SH-SY5Y (cell line): ENCODE measurements around the gene TGM5.

Source experiments
- GATA2 ChIP-seq: IDR thresholded peaks from 2 replicates; pipeline ENCODE4 v1.6.1; 2011; ENCODE audit warnings: mild to moderate bottlenecking, low read depth, low read length
- GATA3 ChIP-seq: IDR thresholded peaks from 2 replicates; pipeline ENCODE4 v1.6.1; 2011; ENCODE audit warnings: low read depth, mild to moderate bottlenecking, low read length, moderate library complexity

TGM5 gene

GRCh38 chr15:43267439-43267838 is 711 bp upstream of the TGM5 start:
- TF ChIP-seq GATA3 = no peak
- no peak for TF ChIP-seq GATA2

- TF ChIP-seq GATA3 = no peak
- TF ChIP-seq GATA2 = no peak
Observed at GRCh38 chr15:43266386-43266785, 342 bp downstream of the TGM5 start.

DNA sequence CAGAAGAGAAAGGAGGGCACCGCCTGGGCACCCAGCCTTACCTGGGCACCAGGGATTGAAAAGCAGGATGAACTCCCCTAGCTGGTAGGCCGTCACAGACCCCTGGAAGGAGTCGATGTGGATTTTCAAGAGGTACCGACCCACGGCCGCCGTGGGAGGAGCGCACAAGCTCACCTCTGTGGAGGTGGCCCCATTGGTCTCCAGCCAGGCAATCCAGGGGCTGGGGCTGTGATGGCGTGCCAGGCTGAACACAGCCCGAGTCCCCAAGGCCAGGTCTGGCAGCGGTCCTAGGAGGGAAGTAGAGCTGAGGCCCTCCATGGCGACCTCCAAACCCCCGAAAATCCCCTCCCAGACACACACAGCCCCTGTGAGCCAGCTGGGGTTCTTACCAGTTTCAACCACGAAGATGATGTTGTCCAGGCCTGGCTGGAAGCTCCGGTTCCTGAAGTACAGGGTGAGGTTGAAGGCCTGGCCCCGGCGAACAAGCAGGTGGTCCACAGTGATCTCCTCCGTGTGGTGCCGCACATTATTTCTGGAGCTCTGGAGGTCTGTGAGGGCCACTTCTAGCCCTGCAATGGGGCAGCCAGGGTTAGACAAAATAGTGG is 6.6 kb downstream of the TGM5 start:
- TF ChIP-seq GATA3 (no peak), GATA2 (no peak)

DNA sequence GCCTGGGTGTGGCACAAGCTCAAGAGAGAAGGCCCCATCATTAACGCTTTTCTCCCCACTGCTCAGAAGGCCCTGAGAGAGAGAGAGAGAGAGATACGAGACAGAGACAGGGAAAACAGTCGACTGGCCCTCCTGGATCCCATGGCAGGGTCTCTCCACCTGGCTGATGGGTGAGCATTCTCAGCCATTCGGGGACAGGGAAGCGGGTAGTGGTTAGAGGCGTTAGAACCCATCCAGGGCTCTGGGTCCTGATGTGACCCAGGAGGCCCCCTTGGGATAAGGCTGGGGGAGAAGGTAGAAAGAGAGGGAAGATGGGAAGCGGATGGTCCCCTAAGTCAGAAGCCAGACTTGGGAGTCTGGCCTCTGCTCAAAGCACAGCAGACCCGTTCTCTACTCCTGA is 7.9 kb downstream of the TGM5 start:
- no peak for TF ChIP-seq GATA2
- no peak for TF ChIP-seq GATA3

GRCh38 chr15:43256341-43256740 is 10.4 kb downstream of the TGM5 start:
- TF ChIP-seq GATA2 = no peak
- no peak for TF ChIP-seq GATA3

GRCh38 chr15:43255376-43255775 is 11.4 kb downstream of the TGM5 start:
- TF ChIP-seq GATA3 (no peak), GATA2 (no peak)

GRCh38 chr15:43253431-43254403 is 13.0 kb downstream of the TGM5 start:
- TF ChIP-seq GATA3 (no peak), GATA2 (no peak)

DNA sequence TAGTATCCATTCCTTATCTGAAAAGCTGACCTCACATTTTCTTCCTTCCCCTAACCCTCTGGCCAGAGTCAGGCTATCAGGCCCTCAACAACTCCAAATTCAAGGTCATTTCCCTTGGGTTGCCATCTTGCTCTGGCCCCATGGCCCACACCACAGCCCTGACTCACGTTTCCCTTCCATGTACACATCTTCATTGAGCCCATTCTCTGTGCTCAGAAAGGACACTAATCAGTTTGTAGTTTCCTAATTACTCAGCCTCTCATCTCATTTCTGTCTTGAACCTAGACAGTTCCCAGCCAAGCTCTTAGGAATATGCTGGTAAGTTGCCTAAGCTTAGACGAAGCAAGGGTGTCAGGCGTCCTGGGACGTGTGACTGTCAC is 14.9 kb downstream of the TGM5 start:
- TF ChIP-seq GATA3 = no peak

- TF ChIP-seq GATA2 (no peak), GATA3 (no peak)
Observed at GRCh38 chr15:43251185-43251870, 15.4 kb downstream of the TGM5 start.

GRCh38 chr15:43250785-43251184 is 15.9 kb downstream of the TGM5 start:
- TF ChIP-seq GATA2 (no peak), GATA3 (no peak)

DNA sequence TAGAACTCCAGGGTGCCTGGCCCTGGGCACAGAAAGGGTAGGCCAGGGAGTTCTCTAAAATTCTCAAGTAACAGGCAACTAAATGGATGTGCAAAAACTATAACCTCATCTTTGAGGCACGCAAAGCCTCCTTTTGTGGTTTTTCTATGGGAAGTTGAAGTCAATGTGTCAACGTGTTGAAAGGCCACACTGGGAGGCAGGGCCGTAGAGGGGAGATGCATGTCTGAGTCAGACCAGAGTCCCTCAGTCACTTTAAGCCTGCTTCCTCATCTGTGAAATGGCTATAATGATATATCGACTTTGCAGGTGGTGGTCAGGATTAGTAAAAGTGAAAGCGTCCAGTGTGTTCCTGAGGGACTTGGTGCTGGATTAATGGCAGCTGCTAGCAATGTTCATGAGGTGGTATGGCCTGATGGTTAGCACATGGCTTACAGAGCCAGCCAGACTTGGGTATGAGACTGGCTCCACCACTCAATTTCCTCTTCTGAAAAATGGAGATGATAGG is 17.0 kb downstream of the TGM5 start:
- TF ChIP-seq GATA3 (no peak), GATA2 (no peak)

GRCh38 chr15:43249236-43249635 is 17.5 kb downstream of the TGM5 start:
- TF ChIP-seq GATA2 (no peak), GATA3 (no peak)

GRCh38 chr15:43246261-43246774 is 20.4 kb downstream of the TGM5 start:
- no peak for TF ChIP-seq GATA3
- TF ChIP-seq GATA2 = no peak

- TF ChIP-seq GATA2 (no peak), GATA3 (no peak)
Observed at GRCh38 chr15:43244092-43244491, 22.6 kb downstream of the TGM5 start.
